ENCODE results near the gene CBLB. TPM values are rescaled to one million over a fixed set of nuclear protein-coding genes. Genes with fewer than 3 reads are reported as not detected.
A peak's percentile ranks its signal among the peaks of the same experiment; 100 is the strongest.

The CBLB gene
- total RNA-seq (2014; rRNA removed; shearing (Covaris generic)) = 10.9 and 12.3 TPM in 2 replicates

GRCh38 chr3:105868742-105869530 lies at the start of gene CBLB:
TSS of gene CBLB (minus strand) at chr3:105869012. CDS start at chr3:105867577, 1,435 bp downstream.
- peak; percentile 96 for DNase-seq (ENCODE audit: low read depth)

- no peak for DNase-seq (ENCODE audit: low read depth)
These were observed 48.0 kb upstream of the CBLB start for GRCh38 chr3:105916767-105917166.

GRCh38 chr3:105915524-105915923 lies 46.7 kb upstream of the CBLB start:
- no peak for DNase-seq (ENCODE audit: low read depth)

- no peak for DNase-seq (ENCODE audit: low read depth)
These were observed 44.8 kb upstream of the CBLB start for GRCh38 chr3:105913616-105914015.

- no peak for DNase-seq (ENCODE audit: low read depth)
These were observed 44.1 kb upstream of the CBLB start for GRCh38 chr3:105912891-105913290.

- DNase-seq (ENCODE audit: low read depth) = no peak
These were observed 42.7 kb upstream of the CBLB start for GRCh38 chr3:105911496-105911895.

GRCh38 chr3:105907777-105908176 lies 39.0 kb upstream of the CBLB start:
- DNase-seq (ENCODE audit: low read depth) = no peak

GRCh38 chr3:105906836-105907235 lies 38.0 kb upstream of the CBLB start:
- DNase-seq (ENCODE audit: low read depth) = peak; percentile 3

GRCh38 chr3:105906345-105906744 lies 37.5 kb upstream of the CBLB start:
- DNase-seq (ENCODE audit: low read depth) = no peak

GRCh38 chr3:105905328-105905727 lies 36.5 kb upstream of the CBLB start:
- DNase-seq (ENCODE audit: low read depth) = no peak

GRCh38 chr3:105904678-105905284 lies 36.0 kb upstream of the CBLB start:
- peak; percentile 7 for DNase-seq (ENCODE audit: low read depth)

- DNase-seq (ENCODE audit: low read depth) = no peak
These were observed 35.4 kb upstream of the CBLB start for GRCh38 chr3:105904251-105904650.

GRCh38 chr3:105899516-105899915 lies 30.7 kb upstream of the CBLB start:
- DNase-seq (ENCODE audit: low read depth) = no peak

GRCh38 chr3:105891101-105891500 lies 22.3 kb upstream of the CBLB start:
- DNase-seq (ENCODE audit: low read depth) = no peak

GRCh38 chr3:105888621-105889579 lies 20.1 kb upstream of the CBLB start:
- DNase-seq (ENCODE audit: low read depth) = no peak

GRCh38 chr3:105885256-105885655 lies 16.4 kb upstream of the CBLB start:
- DNase-seq (ENCODE audit: low read depth) = no peak

GRCh38 chr3:105883798-105884377 lies 15.1 kb upstream of the CBLB start:
- no peak for DNase-seq (ENCODE audit: low read depth)

- DNase-seq (ENCODE audit: low read depth) = no peak
These were observed 12.0 kb upstream of the CBLB start for GRCh38 chr3:105880681-105881290.

GRCh38 chr3:105878061-105878460 lies 9.2 kb upstream of the CBLB start:
- DNase-seq (ENCODE audit: low read depth) = no peak

GRCh38 chr3:105877336-105877910 lies 8.6 kb upstream of the CBLB start:
- DNase-seq (ENCODE audit: low read depth) = no peak

GRCh38 chr3:105876780-105877327 lies 8.0 kb upstream of the CBLB start:
- DNase-seq (ENCODE audit: low read depth) = no peak

Measured in Daoy (cell line).